Ishikawa (cell line): Measurements from ENCODE around the gene CACNA1E.

Experiments
- CEBPB ChIP-seq: IDR thresholded peaks from 2 replicates; pipeline ENCODE4 v1.6.1; 2012
- CREB1 ChIP-seq: IDR thresholded peaks from 2 replicates; pipeline ENCODE4 v1.6.1; 2012; ENCODE audit warnings: low read depth
- EGR1 ChIP-seq: IDR thresholded peaks from 2 replicates; pipeline ENCODE4 v1.6.1; 2012
- EP300 ChIP-seq: IDR thresholded peaks from 2 replicates; pipeline ENCODE4 v1.6.1; 2012; ENCODE audit warnings: borderline replicate concordance
- FOXM1 ChIP-seq: IDR thresholded peaks from 2 replicates; pipeline ENCODE4 v1.6.1; 2012; ENCODE audit warnings: low read depth, borderline replicate concordance
- NFIC ChIP-seq: IDR thresholded peaks from 2 replicates; pipeline ENCODE4 v1.6.1; 2012
- RAD21 ChIP-seq: IDR thresholded peaks from 2 replicates; pipeline ENCODE4 v1.6.1; 2012; ENCODE audit warnings: low read depth
- TAF1 ChIP-seq: IDR thresholded peaks from 2 replicates; pipeline ENCODE4 v1.6.1; 2012; ENCODE audit warnings: low read depth, mild to moderate bottlenecking
- TCF12 ChIP-seq: IDR thresholded peaks from 2 replicates; pipeline ENCODE4 v1.6.1; 2012; ENCODE audit warnings: low read depth
- TEAD4 ChIP-seq: IDR thresholded peaks from 2 replicates; pipeline ENCODE4 v1.6.1; 2012
- YY1 ChIP-seq: IDR thresholded peaks from 2 replicates; pipeline ENCODE4 v1.6.1; 2012; ENCODE audit warnings: low read depth
- ZBTB7A ChIP-seq: IDR thresholded peaks from 2 replicates; pipeline ENCODE4 v1.6.1; 2012; ENCODE audit warnings: low read depth
- TF ChIP-seq, protein P1 (sequence below): IDR thresholded peaks from 2 replicates; pipeline ENCODE4 v1.6.1; 2012
- TF ChIP-seq, protein P2 (sequence below): IDR thresholded peaks from 2 replicates; pipeline ENCODE4 v1.6.1; 2012
- TF ChIP-seq, protein P3 (sequence below): IDR thresholded peaks from 2 replicates; pipeline ENCODE4 v1.6.1; 2012; ENCODE audit warnings: low read depth, mild to moderate bottlenecking

The CACNA1E gene

DNA sequence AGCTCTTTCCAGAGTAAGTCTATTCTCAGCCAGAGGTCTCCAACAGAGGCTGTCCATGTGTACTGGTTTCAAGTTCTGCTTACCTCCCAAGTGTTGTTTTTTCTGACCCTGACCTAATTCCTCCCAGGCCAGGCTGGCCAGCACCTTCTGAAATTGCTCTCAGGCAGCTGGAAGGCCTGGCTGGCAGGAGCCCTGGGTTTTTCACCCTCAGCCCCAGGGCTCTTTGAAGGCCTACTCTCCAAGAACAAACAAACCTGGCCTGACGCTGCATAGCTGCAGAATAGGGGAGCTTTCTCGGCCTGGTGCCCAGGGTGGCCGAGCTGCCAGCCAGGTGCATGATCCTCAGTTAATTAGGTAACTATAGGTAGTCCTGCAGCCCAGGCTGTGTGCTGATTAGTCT lies 147.5 kb downstream of the CACNA1E start:
- no peak for TF ChIP-seq FOXM1
- TF ChIP-seq, protein P1, sequence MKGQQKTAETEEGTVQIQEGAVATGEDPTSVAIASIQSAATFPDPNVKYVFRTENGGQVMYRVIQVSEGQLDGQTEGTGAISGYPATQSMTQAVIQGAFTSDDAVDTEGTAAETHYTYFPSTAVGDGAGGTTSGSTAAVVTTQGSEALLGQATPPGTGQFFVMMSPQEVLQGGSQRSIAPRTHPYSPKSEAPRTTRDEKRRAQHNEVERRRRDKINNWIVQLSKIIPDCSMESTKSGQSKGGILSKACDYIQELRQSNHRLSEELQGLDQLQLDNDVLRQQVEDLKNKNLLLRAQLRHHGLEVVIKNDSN, result no peak
- no peak for TF ChIP-seq TCF12
- TF ChIP-seq TAF1, result no peak
- no peak for TF ChIP-seq CEBPB
- no peak for TF ChIP-seq TEAD4
- no peak for TF ChIP-seq YY1
- no peak for TF ChIP-seq EGR1
- no peak for TF ChIP-seq ZBTB7A
- no peak for TF ChIP-seq CREB1
- TF ChIP-seq NFIC, result no peak
- no peak for TF ChIP-seq RAD21
- TF ChIP-seq, protein P2, sequence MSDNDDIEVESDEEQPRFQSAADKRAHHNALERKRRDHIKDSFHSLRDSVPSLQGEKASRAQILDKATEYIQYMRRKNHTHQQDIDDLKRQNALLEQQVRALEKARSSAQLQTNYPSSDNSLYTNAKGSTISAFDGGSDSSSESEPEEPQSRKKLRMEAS, result no peak

DNA sequence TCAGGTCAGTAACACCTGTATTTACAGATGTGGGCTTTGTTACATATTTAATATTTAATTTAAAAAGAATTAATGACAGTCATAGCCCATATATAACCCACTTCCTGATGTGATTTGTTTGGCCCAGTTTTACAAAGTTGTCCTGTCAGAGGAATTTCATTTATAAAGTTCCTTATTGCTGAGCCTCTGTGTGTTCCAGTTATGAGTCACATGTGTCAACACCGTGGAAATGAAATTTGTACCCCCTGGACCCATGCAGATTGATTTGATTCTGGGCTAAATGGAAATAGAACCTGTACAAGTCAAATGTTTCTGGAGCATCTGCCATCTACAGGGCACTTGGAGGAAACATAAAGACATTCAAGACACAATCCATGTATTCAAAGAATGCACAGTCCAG lies 149.2 kb downstream of the CACNA1E start:
- TF ChIP-seq TCF12, result no peak
- TF ChIP-seq NFIC, result no peak
- TF ChIP-seq, protein P1, result no peak
- no peak for TF ChIP-seq CREB1
- TF ChIP-seq EP300, result no peak
- TF ChIP-seq TEAD4, result no peak
- no peak for TF ChIP-seq FOXM1
- TF ChIP-seq, protein P2, result no peak
- no peak for TF ChIP-seq ZBTB7A
- TF ChIP-seq, protein P3, sequence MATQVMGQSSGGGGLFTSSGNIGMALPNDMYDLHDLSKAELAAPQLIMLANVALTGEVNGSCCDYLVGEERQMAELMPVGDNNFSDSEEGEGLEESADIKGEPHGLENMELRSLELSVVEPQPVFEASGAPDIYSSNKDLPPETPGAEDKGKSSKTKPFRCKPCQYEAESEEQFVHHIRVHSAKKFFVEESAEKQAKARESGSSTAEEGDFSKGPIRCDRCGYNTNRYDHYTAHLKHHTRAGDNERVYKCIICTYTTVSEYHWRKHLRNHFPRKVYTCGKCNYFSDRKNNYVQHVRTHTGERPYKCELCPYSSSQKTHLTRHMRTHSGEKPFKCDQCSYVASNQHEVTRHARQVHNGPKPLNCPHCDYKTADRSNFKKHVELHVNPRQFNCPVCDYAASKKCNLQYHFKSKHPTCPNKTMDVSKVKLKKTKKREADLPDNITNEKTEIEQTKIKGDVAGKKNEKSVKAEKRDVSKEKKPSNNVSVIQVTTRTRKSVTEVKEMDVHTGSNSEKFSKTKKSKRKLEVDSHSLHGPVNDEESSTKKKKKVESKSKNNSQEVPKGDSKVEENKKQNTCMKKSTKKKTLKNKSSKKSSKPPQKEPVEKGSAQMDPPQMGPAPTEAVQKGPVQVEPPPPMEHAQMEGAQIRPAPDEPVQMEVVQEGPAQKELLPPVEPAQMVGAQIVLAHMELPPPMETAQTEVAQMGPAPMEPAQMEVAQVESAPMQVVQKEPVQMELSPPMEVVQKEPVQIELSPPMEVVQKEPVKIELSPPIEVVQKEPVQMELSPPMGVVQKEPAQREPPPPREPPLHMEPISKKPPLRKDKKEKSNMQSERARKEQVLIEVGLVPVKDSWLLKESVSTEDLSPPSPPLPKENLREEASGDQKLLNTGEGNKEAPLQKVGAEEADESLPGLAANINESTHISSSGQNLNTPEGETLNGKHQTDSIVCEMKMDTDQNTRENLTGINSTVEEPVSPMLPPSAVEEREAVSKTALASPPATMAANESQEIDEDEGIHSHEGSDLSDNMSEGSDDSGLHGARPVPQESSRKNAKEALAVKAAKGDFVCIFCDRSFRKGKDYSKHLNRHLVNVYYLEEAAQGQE, result no peak
- TF ChIP-seq EGR1, result no peak
- no peak for TF ChIP-seq RAD21
- TF ChIP-seq CEBPB, result no peak
- no peak for TF ChIP-seq YY1

DNA sequence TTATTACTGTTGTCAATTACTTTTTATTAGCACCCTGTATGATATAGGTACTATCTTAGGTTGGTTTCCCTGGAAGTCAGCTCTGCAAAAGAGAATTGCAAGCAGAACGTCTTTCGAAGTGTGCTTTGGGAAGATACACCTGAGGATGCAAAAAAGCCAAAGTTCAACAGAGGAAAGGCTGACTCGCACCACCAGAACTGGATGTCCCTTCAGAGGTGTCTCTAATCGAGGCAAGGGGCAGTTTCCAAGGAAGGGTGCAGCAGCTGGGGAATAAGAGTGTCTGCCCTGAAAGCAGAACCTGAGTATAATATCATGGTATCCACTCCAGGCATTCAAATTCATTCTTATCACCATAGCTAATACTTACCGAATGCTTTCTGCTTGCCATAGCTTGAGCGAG lies 149.6 kb downstream of the CACNA1E start:
- no peak for TF ChIP-seq TAF1
- no peak for TF ChIP-seq CEBPB
- no peak for TF ChIP-seq ZBTB7A
- TF ChIP-seq, protein P2, result no peak
- TF ChIP-seq EGR1, result no peak
- no peak for TF ChIP-seq YY1
- TF ChIP-seq TEAD4, result no peak
- TF ChIP-seq, protein P3, result no peak
- TF ChIP-seq FOXM1, result no peak
- TF ChIP-seq TCF12, result no peak
- no peak for TF ChIP-seq CREB1
- TF ChIP-seq EP300, result no peak
- no peak for TF ChIP-seq NFIC
- TF ChIP-seq, protein P1, result no peak
- TF ChIP-seq RAD21, result no peak

DNA sequence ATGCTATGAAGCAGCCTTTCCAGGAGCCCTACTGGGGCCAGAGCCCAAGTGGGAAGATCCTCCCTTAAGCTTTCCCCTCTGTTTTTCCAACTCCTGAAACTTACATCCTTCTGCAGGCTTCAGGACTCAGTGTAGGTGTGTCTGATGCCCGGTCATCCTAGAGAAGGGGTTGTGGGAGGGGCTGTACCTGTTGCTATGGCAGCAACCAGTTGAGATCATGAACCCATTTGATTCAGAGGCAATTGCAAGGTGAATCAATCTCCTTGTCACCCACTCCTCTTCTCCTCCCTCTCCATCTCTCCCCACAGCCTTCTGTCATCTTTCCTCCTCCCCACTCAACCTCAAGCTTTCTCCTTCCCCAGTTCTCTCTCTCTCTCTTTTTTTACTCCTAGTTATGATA lies 151.8 kb downstream of the CACNA1E start:
- TF ChIP-seq RAD21 (no peak), TCF12 (no peak), YY1 (no peak)

DNA sequence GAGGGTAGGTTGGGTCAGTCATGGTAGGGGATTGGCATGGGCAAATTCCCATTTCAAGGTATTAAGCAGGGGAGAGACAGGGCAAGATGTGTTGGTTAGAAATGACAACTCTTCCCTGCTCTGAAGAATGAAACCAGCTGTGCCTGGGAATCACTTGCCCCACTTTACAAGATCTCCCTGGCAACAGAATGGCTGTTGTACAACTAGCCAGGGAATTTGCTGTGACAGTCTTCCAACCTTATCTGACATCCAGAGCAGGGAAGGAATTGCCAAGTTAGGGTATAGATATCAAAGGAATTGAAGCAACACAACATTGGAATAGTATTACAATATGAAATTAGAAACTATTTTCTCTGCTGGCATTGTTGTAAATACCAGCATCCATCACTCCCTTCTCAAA lies 154.7 kb downstream of the CACNA1E start:
- no peak for TF ChIP-seq RAD21
- TF ChIP-seq, protein P3, result no peak
- TF ChIP-seq FOXM1, result no peak
- no peak for TF ChIP-seq TAF1
- TF ChIP-seq, protein P2, result no peak
- no peak for TF ChIP-seq TEAD4
- TF ChIP-seq CEBPB, result no peak
- no peak for TF ChIP-seq ZBTB7A
- no peak for TF ChIP-seq EP300
- TF ChIP-seq TCF12, result no peak
- TF ChIP-seq EGR1, result no peak
- TF ChIP-seq YY1, result no peak
